Endothelial cell of umbilical vein (primary cell): ENCODE data around the gene CYP1B1. TPM values are rescaled to one million over a fixed set of nuclear protein-coding genes. Genes with fewer than 3 reads are reported as not detected.

Experiments
- BruUV-seq: library from RNA; stranded (reverse); fragments of 400-500 nt; replicated peaks from 2 replicates; lab custom pipeline; 2021; lab: Mats Ljungman, UMichigan
- CTCF ChIA-PET: fragments of 300-600, 350-600 bp; sonication (Branson Sonifier 250); formaldehyde crosslinking; loops from one replicate; lab custom pipeline; 2021; ENCODE audit warnings: antibody characterized with exemption, inconsistent platforms; lab: Charles Lee
- POLR2A ChIA-PET: fragments of 300-600, 350-600 bp; sonication (Branson Sonifier 250); formaldehyde crosslinking; loops from one replicate; lab custom pipeline; 2021; ENCODE audit warnings: antibody characterized with exemption, inconsistent platforms; lab: Charles Lee
- DNase-seq: peaks from one replicate; pipeline ENCODE4 v3.0.0-alpha.2; 2011; ENCODE audit warnings: low read depth, low spot score
- FAIRE-seq: peaks from 2 replicates; lab custom pipeline; 2011; peaks lifted over from hg19 to GRCh38; lab: Jason Lieb, UNC
- H2AFZ ChIP-seq: 2 replicates; pipeline ENCODE4 v1.6.0; 2012; ENCODE audit warnings: low read depth, low read length, control low read depth, inconsistent platforms
- H3K27ac ChIP-seq: 2 replicates; pipeline ENCODE4 v1.5.1; 2011; ENCODE audit warnings: low read depth, mild to moderate bottlenecking, control low read depth, low read length, moderate library complexity; ENCODE audit not compliant: insufficient read depth
- H3K27me3 ChIP-seq, 2 experiments: 2 replicates each; pipeline versions ENCODE4 v1.6.0 to v1.6.1; 2011; ENCODE audit warnings: low read length in 2 of 2, mixed read lengths in 1 of 2; ENCODE audit not compliant: control insufficient read depth in 2 of 2, insufficient read depth in 2 of 2
- H3K36me3 ChIP-seq, 2 experiments: 2 replicates in 1 of 2; 3 replicates in 1 of 2; pipeline ENCODE4 v1.5.1; 2011; ENCODE audit warnings: low read length in 2 of 2, mild to moderate bottlenecking in 1 of 2, moderate library complexity in 1 of 2; ENCODE audit not compliant: control insufficient read depth in 2 of 2, insufficient read depth in 2 of 2; ENCODE audit errors: extremely low read depth in 1 of 2
- H3K4me1 ChIP-seq: 3 replicates; pipeline ENCODE4 v1.5.1; 2011; ENCODE audit warnings: mild to moderate bottlenecking, low read length; ENCODE audit not compliant: control insufficient read depth, insufficient read depth; ENCODE audit errors: extremely low read depth
- H3K4me2 ChIP-seq: 2 replicates; pipeline ENCODE4 v1.6.1; 2011; ENCODE audit warnings: low read length, control low read depth, mixed read lengths; ENCODE audit not compliant: insufficient read depth
- H3K4me3 ChIP-seq, 3 experiments: fragments of 200-600 bp in 1 of 3; sonication (generic), shearing (Covaris generic) in 1 of 3; replicated peaks in 1 of 3; 2 replicates each; pipeline ENCODE4 v1.5.1; 2011 to 2016; ENCODE audit warnings: control low read depth in 3 of 3, low read length in 3 of 3, mild to moderate bottlenecking in 2 of 3, inconsistent platforms in 1 of 3, low read depth in 1 of 3, moderate library complexity in 1 of 3; ENCODE audit not compliant: insufficient read depth in 1 of 3
- H3K79me2 ChIP-seq: 2 replicates; pipeline ENCODE4 v1.6.0; 2012; ENCODE audit warnings: low read length, inconsistent platforms; ENCODE audit not compliant: control insufficient read depth, insufficient read depth
- H3K9ac ChIP-seq: replicated peaks from 2 replicates; pipeline ENCODE3; 2011; ENCODE audit warnings: low read length, control low read depth; ENCODE audit not compliant: insufficient read depth; ENCODE audit errors: extremely low read depth
- H3K9me1 ChIP-seq: replicated peaks from 3 replicates; pipeline ENCODE4 v1.6.0; 2011; ENCODE audit warnings: mild to moderate bottlenecking, low read length; ENCODE audit not compliant: control insufficient read depth, insufficient read depth; ENCODE audit errors: extremely low read depth
- H3K9me3 ChIP-seq: replicated peaks from 2 replicates; pipeline ENCODE4 v1.5.1; 2012; ENCODE audit warnings: low read length, inconsistent platforms; ENCODE audit not compliant: control insufficient read depth, insufficient read depth
- H4K20me1 ChIP-seq: replicated peaks from 2 replicates; pipeline ENCODE3; 2011; ENCODE audit warnings: mild to moderate bottlenecking, low read length; ENCODE audit not compliant: control insufficient read depth, insufficient read depth; ENCODE audit errors: extremely low read depth
- EZH2 ChIP-seq: IDR thresholded peaks from 2 replicates; pipeline ENCODE4 v1.6.1; 2012; ENCODE audit warnings: borderline replicate concordance, low read depth, mild to moderate bottlenecking, moderate library complexity, low read length, inconsistent platforms; ENCODE audit not compliant: severe bottlenecking
- FOS ChIP-seq: IDR thresholded peaks from 2 replicates; pipeline ENCODE4 v1.6.1; 2011; ENCODE audit warnings: mild to moderate bottlenecking, low read length, moderate library complexity, borderline replicate concordance; ENCODE audit not compliant: insufficient read depth
- GATA2 ChIP-seq: IDR thresholded peaks from 2 replicates; pipeline ENCODE4 v1.7.0; 2011; ENCODE audit warnings: low read depth, mild to moderate bottlenecking, moderate library complexity, mixed read lengths, low read length; ENCODE audit not compliant: insufficient read length, insufficient read depth
- JUN ChIP-seq: IDR thresholded peaks from 2 replicates; pipeline ENCODE4 v1.6.1; 2011; ENCODE audit warnings: borderline replicate concordance, low read depth; ENCODE audit not compliant: insufficient read length, insufficient read depth
- MYC ChIP-seq: IDR thresholded peaks from one replicate; pipeline ENCODE4 v1.6.1; 2011; ENCODE audit warnings: mild to moderate bottlenecking, low read depth, low read length
- POLR2A ChIP-seq: IDR thresholded peaks from 2 replicates; pipeline ENCODE4 v1.6.1; 2012; ENCODE audit warnings: low read depth, mild to moderate bottlenecking, control low read depth, low read length
- POLR2AphosphoS5 ChIP-seq: IDR thresholded peaks from 2 replicates; pipeline ENCODE4 v1.6.1; 2012; ENCODE audit warnings: low read depth, mild to moderate bottlenecking, control low read depth, low read length, moderate library complexity; ENCODE audit not compliant: insufficient read depth
- dilution Hi-C: fragments of 300-500 bp; cut with MboI; formaldehyde crosslinking; loops from one replicate; pipeline ENCODE4 v1.15.0; 2019; ENCODE audit warnings: low sequenced_read_pairs; ENCODE audit not compliant: extremely low pct_ligation_motif_present
- intact Hi-C: fragments of 100-400 bp; cut with micrococcal nuclease; formaldehyde crosslinking; loops from one replicate; pipeline ENCODE4 v1.10.0; 2022
- polyA plus RNA-seq, 4 experiments: library from polyadenylated mRNA; depleted of rRNA in 3 of 4; stranded (reverse) in 3 of 4; unstranded in 1 of 4; fragments of >200 nt; gene quantifications; 2 replicates each; pipeline versions ENCODE4 v1.2.1 to v1.2.3, GENCODE V29; 2011 to 2012; ENCODE audit warnings: missing spikeins in 1 of 4
- total RNA-seq: library from RNA; stranded (reverse); gene quantifications from 2 replicates; pipeline ENCODE4 v1.2.3, GENCODE V29; 2021
- TF ChIP-seq, protein P1 (sequence below), 2 donors: IDR thresholded peaks; 1 replicate in 1 of 2; 2 replicates in 1 of 2; pipeline ENCODE4 v1.5.1; 2011; ENCODE audit warnings: low read length in 2 of 2, mild to moderate bottlenecking in 2 of 2, moderate library complexity in 2 of 2, control low read depth in 1 of 2, inconsistent platforms in 1 of 2, low read depth in 1 of 2; ENCODE audit not compliant: insufficient read depth in 1 of 2; ENCODE audit errors: extremely low read depth in 1 of 2
- TF ChIP-seq, protein P2 (sequence below): IDR thresholded peaks from 2 replicates; pipeline ENCODE4 v1.6.1; 2011; ENCODE audit not compliant: insufficient read depth, insufficient read length

CYP1B1 gene
- total and polyA plus RNA-seq, 2 donors (not counting 3 experiments of a cell fraction or from before 2014, with no cell fraction given) = 0.01 TPM; not detected in 1

DNA sequence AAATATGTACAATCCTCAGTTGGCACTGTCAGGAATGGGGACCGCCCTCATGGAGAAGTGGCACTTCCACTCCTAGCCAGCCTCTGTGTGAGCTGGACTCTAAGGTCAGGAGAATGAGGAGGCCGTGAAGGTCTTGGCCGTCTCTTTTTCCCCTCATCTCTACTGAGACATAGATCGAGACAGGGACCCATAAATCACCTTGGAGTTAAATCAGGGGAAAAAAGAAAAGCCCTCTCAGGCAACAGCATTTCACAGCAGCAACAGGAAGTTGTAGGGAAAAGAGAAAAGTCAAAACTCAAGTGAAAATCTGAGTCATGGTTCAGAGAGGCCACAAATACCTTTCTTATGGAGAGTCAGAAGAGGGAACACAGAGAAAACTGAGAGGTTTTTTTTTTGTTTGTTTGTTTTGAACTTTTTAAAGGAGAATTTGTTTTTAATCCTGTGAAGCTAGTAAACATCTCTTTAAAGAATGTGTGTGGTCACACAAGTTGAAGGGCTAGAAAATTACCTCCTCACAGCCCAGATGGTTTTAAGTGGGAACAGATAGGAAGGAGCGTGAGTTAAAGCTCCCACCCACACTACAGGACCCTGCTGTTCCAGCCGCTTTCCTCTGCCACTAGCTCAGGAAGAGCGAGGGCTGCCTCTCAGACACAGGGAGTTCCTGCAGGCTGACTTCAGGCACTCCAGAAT, 30.6 kb upstream of the CYP1B1 start:
- TF ChIP-seq, protein P1, sequence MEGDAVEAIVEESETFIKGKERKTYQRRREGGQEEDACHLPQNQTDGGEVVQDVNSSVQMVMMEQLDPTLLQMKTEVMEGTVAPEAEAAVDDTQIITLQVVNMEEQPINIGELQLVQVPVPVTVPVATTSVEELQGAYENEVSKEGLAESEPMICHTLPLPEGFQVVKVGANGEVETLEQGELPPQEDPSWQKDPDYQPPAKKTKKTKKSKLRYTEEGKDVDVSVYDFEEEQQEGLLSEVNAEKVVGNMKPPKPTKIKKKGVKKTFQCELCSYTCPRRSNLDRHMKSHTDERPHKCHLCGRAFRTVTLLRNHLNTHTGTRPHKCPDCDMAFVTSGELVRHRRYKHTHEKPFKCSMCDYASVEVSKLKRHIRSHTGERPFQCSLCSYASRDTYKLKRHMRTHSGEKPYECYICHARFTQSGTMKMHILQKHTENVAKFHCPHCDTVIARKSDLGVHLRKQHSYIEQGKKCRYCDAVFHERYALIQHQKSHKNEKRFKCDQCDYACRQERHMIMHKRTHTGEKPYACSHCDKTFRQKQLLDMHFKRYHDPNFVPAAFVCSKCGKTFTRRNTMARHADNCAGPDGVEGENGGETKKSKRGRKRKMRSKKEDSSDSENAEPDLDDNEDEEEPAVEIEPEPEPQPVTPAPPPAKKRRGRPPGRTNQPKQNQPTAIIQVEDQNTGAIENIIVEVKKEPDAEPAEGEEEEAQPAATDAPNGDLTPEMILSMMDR (IDR thresholded peaks at IDR 0.05; ENCODE audit: extremely low read depth in 1 of 2, insufficient read depth in 1 of 2, low read depth in 1 of 2, low read length in 2 of 2) = no peak
- TF ChIP-seq MYC (no peak), JUN (no peak), FOS (no peak), POLR2A (no peak), POLR2AphosphoS5 (no peak), GATA2 (no peak), EZH2 (no peak)
- TF ChIP-seq, protein P2, sequence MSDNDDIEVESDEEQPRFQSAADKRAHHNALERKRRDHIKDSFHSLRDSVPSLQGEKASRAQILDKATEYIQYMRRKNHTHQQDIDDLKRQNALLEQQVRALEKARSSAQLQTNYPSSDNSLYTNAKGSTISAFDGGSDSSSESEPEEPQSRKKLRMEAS = no peak
- Histone ChIP-seq H3K27ac (no peak overlapping the region), H3K9ac (no peak overlapping the region), H3K4me1 (peaks cover 5% of the 10 kb centered on the region), H3K9me1 (no peaks in the 10 kb centered on the region), H3K36me3 (no peaks in the 10 kb centered on the region), H2AFZ (peak overlapping the region; percentile 59), H3K79me2 (no peaks in the 10 kb centered on the region), H3K4me2 (peak overlapping the region; percentile 37), H4K20me1 (no peaks in the 10 kb centered on the region), H3K9me3 (no peaks in the 10 kb centered on the region), H3K27me3 (no peaks in the 10 kb centered on the region), H3K4me3 (no peak overlapping the region)
- ChIA-PET POLR2A (interaction anchor here (0.5 kb wide), 1 partner anchor 40 kb away, joined by 12 read pairs; no protein-coding TSS in a partner anchor), CTCF (interaction anchor here (0.8 to 2.2 kb wide), 5 partner anchors 9 to 168 kb away, joined by 3 to 13 read pairs (median 5); no protein-coding TSS in a partner anchor)
- DNase-seq = peak; percentile 47
- no TSS peak for BruUV-seq
- dilution Hi-C loops (no loop called here), intact Hi-C loops (no loop called here)
- peak; percentile 73 for FAIRE-seq
